ENCODE results near the gene ZDHHC14.
"Not testable (repeated sequence)": the region's sequence is repeated elsewhere in the genome, so short reads cannot be mapped to it uniquely, and the experiment has no call there.

ZDHHC14 gene

DNA sequence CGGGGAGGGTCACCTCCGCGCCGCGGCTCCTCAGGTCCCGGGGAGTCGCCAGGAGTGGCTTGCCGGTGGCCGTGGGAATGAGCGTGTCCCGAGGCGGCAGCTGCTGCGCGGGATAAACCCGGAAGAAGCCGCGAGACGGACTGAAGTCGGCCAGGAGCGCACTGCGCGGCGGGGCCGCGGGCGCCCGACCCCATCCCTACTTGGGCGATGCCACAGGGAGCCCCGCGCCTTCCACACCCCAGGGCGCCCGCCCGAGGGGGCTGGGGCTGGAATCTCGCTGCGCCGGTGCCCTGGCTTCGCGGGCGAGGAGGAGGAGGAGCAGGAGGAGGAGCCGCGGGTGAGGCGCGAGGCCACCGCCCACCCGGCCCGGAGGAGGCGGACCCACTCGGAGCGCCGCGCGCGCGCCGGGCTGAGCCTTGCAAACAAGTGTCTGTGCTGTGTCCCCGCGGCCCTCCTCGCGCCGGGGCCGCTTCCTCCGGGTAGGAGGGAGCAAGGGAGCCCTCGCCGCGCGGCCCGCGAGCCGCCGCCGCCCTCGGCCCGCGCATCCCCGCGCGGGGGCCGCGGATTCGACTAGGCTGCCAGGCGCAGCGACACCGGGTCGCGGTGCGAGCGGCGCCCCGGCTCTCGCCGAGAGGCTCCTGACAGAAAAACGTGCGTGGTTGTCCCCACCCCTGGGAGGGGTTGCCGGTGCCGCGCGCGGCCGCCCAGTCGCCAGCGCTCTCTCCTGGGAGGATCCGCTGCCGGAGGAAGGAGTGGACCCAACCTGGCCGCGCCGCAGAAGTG is at the start of gene ZDHHC14:
Gene ZDHHC14 (plus strand): TSS at position 412 of the 783 bp plus-strand sequence.
- DNase-seq: peak; percentile 86 to 87

- no peak for DNase-seq
Observed at GRCh38 chr6:157332813-157333212, 48.2 kb upstream of the ZDHHC14 start.

DNA sequence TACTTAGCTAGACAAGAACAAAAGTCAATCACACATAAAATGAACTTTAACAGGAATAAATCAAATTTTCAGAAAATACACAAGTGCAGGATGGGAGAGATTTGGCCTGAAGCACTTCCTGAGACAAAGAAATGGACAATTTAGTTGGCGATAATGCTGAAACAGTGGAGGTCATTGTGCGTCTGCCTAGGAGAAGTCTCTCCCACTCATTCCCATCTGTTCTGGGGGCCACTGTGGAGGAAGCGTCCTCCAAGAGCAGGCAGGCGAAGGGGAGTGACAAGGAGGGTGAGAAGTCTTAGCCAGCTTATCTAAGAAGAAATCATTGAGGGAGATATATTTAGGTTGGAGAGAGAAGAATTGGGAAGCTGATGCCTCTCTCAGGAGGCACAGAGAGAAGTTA is 47.5 kb upstream of the ZDHHC14 start:
- DNase-seq: no peak

- DNase-seq: no peak
Observed at GRCh38 chr6:157333956-157334355, 47.0 kb upstream of the ZDHHC14 start.

GRCh38 chr6:157335829-157336228 is 45.2 kb upstream of the ZDHHC14 start:
- no peak for DNase-seq

- DNase-seq: not testable (repeated sequence)
Observed at GRCh38 chr6:157337276-157337675, 43.7 kb upstream of the ZDHHC14 start.

DNA sequence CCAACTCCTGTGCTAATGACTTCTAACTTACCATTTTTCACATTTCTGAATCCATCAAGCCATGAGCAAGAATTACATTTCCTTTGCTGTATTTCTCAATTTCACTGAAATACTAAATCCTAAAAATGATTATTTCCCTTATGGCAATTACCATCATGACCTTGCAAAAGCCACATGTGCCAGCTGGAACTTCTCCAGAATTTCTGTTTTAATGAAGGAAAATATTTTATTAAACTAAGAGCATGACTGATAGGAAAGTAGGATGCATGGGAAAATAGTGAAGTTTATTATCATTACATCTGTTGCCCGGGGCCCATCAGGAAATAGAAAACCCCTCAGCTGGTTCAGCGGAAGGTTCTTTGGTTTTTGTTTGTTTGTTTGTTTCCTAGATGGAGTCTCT is 43.2 kb upstream of the ZDHHC14 start:
- no peak for DNase-seq

DNA sequence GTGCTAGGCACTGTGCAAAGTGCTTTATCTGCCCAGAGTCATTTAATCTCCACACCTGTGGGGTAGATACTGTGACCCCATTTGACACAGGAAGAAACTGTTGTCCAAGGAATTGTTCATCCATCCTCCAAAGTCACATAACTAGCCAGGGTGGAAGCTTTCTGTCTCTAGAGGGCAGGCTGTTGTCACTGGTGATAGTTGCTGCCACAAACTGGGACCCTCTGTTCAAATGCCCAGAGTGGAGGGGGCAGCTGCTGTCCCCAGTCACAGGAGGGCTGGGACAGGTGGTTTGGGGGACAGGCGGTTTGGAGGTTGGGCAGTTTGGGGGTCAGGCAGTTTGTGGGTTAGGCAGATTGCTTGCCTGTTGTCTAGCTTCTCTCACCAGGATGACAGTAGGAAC is 41.6 kb upstream of the ZDHHC14 start:
- no peak for DNase-seq

DNA sequence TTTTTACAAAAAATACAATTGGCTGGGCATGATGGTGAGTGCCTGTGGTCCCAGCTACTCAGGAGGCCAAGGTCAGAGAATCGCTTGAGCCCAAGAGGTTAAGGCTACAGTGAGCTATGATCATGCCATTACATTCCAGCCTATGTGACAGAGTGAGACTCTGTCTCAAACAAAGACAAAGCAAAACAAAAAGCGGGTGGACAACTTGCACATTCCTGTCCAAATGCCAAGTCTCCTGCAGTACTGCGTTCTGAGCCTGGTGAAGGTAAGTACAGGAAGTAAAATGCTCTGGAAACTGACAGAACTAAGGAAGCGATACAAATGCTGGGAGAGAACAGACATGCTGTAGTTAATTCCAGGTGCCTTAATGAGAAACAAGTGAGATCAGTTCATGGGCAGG is 37.3 kb upstream of the ZDHHC14 start:
- DNase-seq: no peak

DNA sequence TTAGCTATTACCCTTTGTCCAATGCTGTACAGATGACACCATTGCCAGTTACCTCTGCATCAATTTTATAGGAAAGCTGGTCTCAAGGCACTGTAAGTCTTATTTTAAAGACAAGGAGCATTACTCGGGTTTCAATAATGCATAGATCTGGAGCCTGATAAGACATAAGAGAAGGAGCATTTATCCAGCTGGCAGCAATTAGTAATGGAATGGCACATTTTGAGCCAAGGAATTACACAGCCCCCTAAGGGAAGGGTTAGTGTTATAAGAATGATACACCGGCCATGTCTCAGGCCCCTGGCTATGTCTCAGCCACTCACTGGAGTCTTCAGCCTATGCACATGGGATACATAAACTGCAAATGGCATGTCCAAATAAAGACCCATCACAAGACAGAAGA is 34.6 kb upstream of the ZDHHC14 start:
- DNase-seq: no peak

DNA sequence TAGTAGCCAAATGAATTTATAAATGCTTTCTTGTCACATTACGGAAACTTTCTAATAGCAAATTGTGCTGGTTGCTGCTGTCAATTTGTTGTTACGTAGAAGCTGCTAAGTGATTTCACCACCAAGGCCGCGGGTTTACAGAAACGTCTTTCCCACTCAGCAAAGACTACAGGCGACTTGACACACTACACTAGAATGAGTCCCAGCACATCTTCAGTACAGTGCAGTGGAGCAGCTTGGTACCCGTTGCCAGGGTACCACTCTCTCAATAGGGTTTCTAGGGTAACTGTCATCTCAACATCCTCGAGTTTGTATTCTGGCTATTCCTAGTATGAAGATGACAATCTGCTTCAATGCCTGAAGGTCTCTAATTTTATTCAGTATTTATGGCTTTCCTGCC is 22.7 kb upstream of the ZDHHC14 start:
- no peak for DNase-seq

DNA sequence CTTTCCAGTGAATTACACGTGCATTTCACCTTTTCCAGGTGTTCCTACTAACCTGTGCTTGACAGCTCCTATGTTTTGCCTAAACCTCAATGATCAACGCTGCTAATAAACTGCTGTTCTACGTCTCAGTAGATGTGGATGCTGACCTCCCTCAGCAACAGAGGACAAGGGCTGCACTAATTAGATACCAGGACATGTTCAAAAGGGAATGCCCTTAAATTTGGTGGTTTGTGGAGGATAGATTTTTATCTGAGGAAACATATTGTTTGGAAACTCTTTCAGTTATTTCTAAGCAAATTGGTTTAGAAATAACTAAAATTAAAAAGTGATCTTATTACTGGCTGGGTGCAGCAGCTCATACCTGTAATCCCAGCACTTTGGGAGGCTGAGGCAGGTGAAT is 19.1 kb upstream of the ZDHHC14 start:
- DNase-seq: no peak

GRCh38 chr6:157364705-157365104 is 16.3 kb upstream of the ZDHHC14 start:
- no peak for DNase-seq

- no peak for DNase-seq
Observed at GRCh38 chr6:157366648-157367047, 14.3 kb upstream of the ZDHHC14 start.

GRCh38 chr6:157368359-157369049 is 12.5 kb upstream of the ZDHHC14 start:
- DNase-seq: no peak

DNA sequence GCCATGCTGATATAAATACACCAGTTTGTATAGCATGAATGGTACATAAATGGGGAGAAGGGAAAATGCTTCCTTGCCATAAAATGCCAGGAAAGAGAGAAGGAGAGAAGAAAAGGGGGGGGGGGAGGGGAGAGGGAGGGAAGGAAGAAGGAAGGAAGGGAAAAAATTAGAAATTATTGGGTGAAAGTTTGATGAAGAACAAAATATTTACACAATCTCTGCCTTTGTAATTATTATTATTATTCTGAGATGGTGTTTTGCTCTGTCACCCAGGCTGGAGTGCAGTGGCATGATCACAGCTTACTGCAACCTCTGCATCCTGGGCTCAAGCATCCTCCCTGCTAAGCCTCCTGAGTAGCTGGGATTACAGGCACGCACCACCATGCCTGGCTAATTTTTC is 10.2 kb upstream of the ZDHHC14 start:
- DNase-seq: no peak

- DNase-seq: no peak
Observed at GRCh38 chr6:157372501-157373280, 8.3 kb upstream of the ZDHHC14 start.

DNA sequence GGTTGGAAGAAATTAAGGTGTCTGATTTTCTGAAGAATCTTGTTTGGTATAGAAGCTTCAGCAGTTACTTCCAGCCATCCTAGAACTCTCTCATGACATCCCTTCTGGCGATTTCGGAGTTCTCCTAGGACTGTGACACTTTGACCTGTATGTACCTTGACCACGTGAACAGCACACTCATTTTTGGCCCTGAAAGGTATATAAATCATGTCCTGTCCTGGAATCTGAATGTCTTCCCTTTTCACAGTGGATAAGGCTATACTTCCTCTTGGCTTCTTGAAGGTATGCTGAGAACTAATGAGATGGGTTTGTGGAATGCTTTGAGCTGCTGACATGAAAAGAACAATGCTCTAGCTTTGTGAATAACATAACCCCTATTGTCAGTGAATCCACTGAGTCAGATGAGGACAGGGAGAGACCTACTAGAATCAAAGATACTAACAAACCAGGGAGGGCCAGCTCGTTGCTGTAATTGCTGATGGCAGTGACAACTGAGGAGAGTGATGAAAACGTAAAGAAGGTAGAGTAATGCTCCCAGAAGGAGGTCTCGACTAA is 6.0 kb upstream of the ZDHHC14 start:
- no peak for DNase-seq

GRCh38 chr6:157376241-157376640 is 4.7 kb upstream of the ZDHHC14 start:
- DNase-seq: no peak

GRCh38 chr6:157376706-157377230 is 4.2 kb upstream of the ZDHHC14 start:
- DNase-seq: no peak

DNA sequence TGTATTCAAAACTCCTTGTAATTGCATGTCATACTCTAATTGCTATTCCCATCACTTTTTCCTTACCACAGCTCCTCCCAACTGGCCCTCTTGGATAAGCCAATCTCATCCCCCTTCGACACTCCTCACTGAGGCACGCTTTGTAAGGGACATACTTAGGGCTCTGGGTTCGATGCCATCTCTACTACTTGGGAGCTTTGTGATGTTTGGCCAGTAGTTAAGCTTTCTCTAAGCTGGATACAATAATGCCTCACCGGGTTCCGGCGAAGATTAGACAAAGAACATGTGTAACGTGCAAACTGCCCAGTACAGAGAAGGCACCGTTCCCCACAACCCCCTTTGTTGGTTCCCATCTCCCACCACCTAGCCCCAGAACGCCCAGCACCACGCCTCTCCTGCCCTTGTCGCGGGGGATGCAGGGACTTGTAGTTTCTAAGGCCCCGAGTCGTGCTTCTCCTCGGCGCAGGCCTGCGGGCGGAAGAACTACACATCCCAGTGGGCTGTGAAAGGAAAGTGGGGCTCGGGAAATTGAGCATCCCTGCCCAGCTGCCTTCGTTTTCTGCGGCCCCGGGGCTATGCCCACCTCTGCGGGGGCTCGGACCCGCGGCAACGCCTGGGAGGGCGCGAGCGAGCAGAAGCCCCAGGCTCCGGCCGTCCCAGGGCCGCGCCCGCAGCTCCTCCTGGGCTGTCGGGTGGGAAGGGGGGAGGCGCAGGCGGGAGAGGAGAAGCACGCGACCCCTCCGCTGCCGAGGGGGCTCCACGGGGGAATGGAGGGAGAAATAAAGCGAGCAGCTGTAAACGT is 1.1 kb upstream of the ZDHHC14 start:
- peak; percentile 85 to 86 for DNase-seq

- DNase-seq: peak in 1 of 2 experiments; percentile 11
Observed at GRCh38 chr6:157380458-157380778, 572 bp upstream of the ZDHHC14 start.

Data from activated CD4-positive, alpha-beta T cell treated with anti-CD3 and anti-CD28 coated beads, Interleukin-2, amount 50 U/mL, for 4 hours (primary cell).